ENCODE results near the gene KLHL7. TPM values are rescaled to one million over a fixed set of nuclear protein-coding genes. Genes with fewer than 3 reads are reported as not detected.

KLHL7 gene
- total and polyA plus RNA-seq, 7 donors, result 10.6 to 18.0 (median 13.6) TPM

- DNase-seq (no peak), ATAC-seq (no peak)
- Histone ChIP-seq H3K27ac (no peak overlapping the region), H3K27me3 (ENCODE audit: insufficient read depth in 3 of 3, low read length in 2 of 3) (no peaks in the 10 kb centered on the region), H3K4me3 (no peak overlapping the region), H3K36me3 (ENCODE audit: insufficient read depth in 1 of 2, low read depth in 1 of 2) (no peaks in the 10 kb centered on the region), H3K9me3 (no peaks in the 10 kb centered on the region), H3K4me1 (no peaks in the 10 kb centered on the region)
- intact Hi-C loops (cut with DNase I), result no loop called here
- no peak for TF ChIP-seq CTCF (IDR thresholded peaks at IDR 0.05)
- WGBS, 3 donors, result 90 to 97% (median 94%) methylated on average over 2 of the region's 2 CpGs
Measured at GRCh38 chr7:23096518-23097290, 8.9 kb upstream of the KLHL7 start.

GRCh38 chr7:23098029-23098428 lies 7.6 kb upstream of the KLHL7 start:
- Histone ChIP-seq H3K27me3 (ENCODE audit: insufficient read depth in 3 of 3, low read length in 2 of 3) (no peaks in the 10 kb centered on the region), H3K36me3 (ENCODE audit: insufficient read depth in 1 of 2, low read depth in 1 of 2) (peaks cover 0 to 2% of the 10 kb centered on the region in 2 donors), H3K4me3 (no peak overlapping the region), H3K4me1 (no peaks in the 10 kb centered on the region), H3K27ac (no peak overlapping the region), H3K9me3 (no peaks in the 10 kb centered on the region)
- DNase-seq (no peak), ATAC-seq (no peak)
- intact Hi-C loops (cut with DNase I), result no loop called here
- TF ChIP-seq CTCF (IDR thresholded peaks at IDR 0.05), result no peak
- WGBS, 3 donors, result 93 to 94% (median 93%) methylated on average over 9 of the region's 9 CpGs

GRCh38 chr7:23098460-23098859 lies 7.1 kb upstream of the KLHL7 start:
- H3K27ac ChIP-seq, result no peak overlapping the region
- H3K9me3 ChIP-seq, result no peaks in the 10 kb centered on the region
- intact Hi-C loops (cut with DNase I), result no loop called here
- no peak overlapping the region for H3K4me3 ChIP-seq
- no peak for ATAC-seq
- no peak for TF ChIP-seq CTCF (IDR thresholded peaks at IDR 0.05)
- DNase-seq, result no peak
- H3K27me3 ChIP-seq (ENCODE audit: insufficient read depth in 3 of 3, low read length in 2 of 3), result no peaks in the 10 kb centered on the region
- WGBS, 3 donors, result 82 to 89% (median 85%) methylated on average over 2 of the region's 2 CpGs
- H3K4me1 ChIP-seq, result no peaks in the 10 kb centered on the region
- H3K36me3 ChIP-seq (ENCODE audit: insufficient read depth in 1 of 2, low read depth in 1 of 2), result peaks cover 0 to 4% of the 10 kb centered on the region in 2 donors

- no peaks in the 10 kb centered on the region for H3K9me3 ChIP-seq
- H3K27me3 ChIP-seq (ENCODE audit: insufficient read depth in 3 of 3, low read length in 2 of 3), result no peaks in the 10 kb centered on the region
- ATAC-seq (no peak), DNase-seq (no peak)
- H3K4me3 ChIP-seq, result no peak overlapping the region
- WGBS, 3 donors, result 38 to 66% (median 65%) methylated on average over 2 of the region's 2 CpGs
- H3K27ac ChIP-seq, result no peak overlapping the region
- intact Hi-C loops (cut with DNase I), result no loop called here
- TF ChIP-seq CTCF (IDR thresholded peaks at IDR 0.05), result no peak
- peaks cover 0 to 4% of the 10 kb centered on the region in 2 donors for H3K36me3 ChIP-seq (ENCODE audit: insufficient read depth in 1 of 2, low read depth in 1 of 2)
- no peaks in the 10 kb centered on the region for H3K4me1 ChIP-seq
Measured at GRCh38 chr7:23100697-23101096, 4.9 kb upstream of the KLHL7 start.

Measured in psoas muscle (tissue), 8 donors.